HEK293 (cell line): ENCODE measurements around the gene EFCC1.

Experiments
- CTCF ChIA-PET: fragments of 350-600 bp; formaldehyde crosslinking; extraction: SDS; loops from one replicate; lab custom pipeline; 2021; ENCODE audit warnings: antibody characterized with exemption; lab: Yijun Ruan, JAX
- POLR2A ChIA-PET: fragments of 300-600 bp; formaldehyde crosslinking; extraction: SDS; loops from one replicate; lab custom pipeline; 2020; ENCODE audit warnings: antibody characterized with exemption, inconsistent platforms; lab: Yijun Ruan, JAX
- H3K27ac ChIP-seq: fragments of 200-500 bp; sonication (Bioruptor generic); 2 replicates; pipeline ENCODE4 v1.5.1; 2014; ENCODE audit warnings: low read depth, low read length, control low read depth, inconsistent platforms; ENCODE audit errors: extremely low read depth
- H3K36me3 ChIP-seq, 2 experiments: fragments of 200-500 bp in 1 of 2; sonication (Bioruptor generic) in 1 of 2; 1 replicate in 1 of 2; 2 replicates in 1 of 2; pipeline ENCODE4 v1.5.1; 2014 to 2017; ENCODE audit warnings: inconsistent platforms in 2 of 2, low read length in 2 of 2; ENCODE audit not compliant: control insufficient read depth in 2 of 2, insufficient read depth in 1 of 2
- H3K4me1 ChIP-seq: fragments of 200-500 bp; sonication (Bioruptor generic); 2 replicates; pipeline ENCODE4 v1.5.1; 2014; ENCODE audit warnings: mild to moderate bottlenecking, low read length, inconsistent platforms; ENCODE audit not compliant: control insufficient read depth, insufficient read depth
- H3K4me3 ChIP-seq: 2 replicates; pipeline ENCODE4 v1.5.1; 2011; ENCODE audit warnings: low read depth, mild to moderate bottlenecking, control low read depth, low read length, moderate library complexity
- H3K9me3 ChIP-seq: fragments of 200-500 bp; sonication (Bioruptor generic); 2 replicates; pipeline ENCODE4 v1.5.1; 2014; ENCODE audit warnings: low read depth, low read length, inconsistent platforms; ENCODE audit not compliant: control insufficient read depth, insufficient read depth
- GLI4 ChIP-seq: fragments of 450-650 bp; formaldehyde crosslinking; IDR thresholded peaks from 2 replicates; pipeline ENCODE4 v1.5.1; 2016; ENCODE audit warnings: missing biosample characterization, missing genetic modification characterization
- GLIS2 ChIP-seq: fragments of 450-650 bp; formaldehyde crosslinking; IDR thresholded peaks from 2 replicates; pipeline ENCODE4 v1.5.1; 2016; ENCODE audit warnings: missing biosample characterization, missing genetic modification characterization
- HIC1 ChIP-seq: fragments of 450-650 bp; formaldehyde crosslinking; IDR thresholded peaks from 2 replicates; pipeline ENCODE4 v1.5.1; 2016; ENCODE audit warnings: missing biosample characterization, missing genetic modification characterization
- IKZF3 ChIP-seq: fragments of 450-650 bp; IDR thresholded peaks from 2 replicates; pipeline ENCODE4 v1.5.0; 2018; ENCODE audit warnings: missing biosample characterization, mild to moderate bottlenecking, missing genetic modification characterization, moderate library complexity
- KLF17 ChIP-seq: fragments of 450-650 bp; formaldehyde crosslinking; IDR thresholded peaks from 2 replicates; pipeline ENCODE4 v1.5.1; 2016; ENCODE audit warnings: missing biosample characterization, missing genetic modification characterization
- KLF8 ChIP-seq: fragments of 450-650 bp; formaldehyde crosslinking; IDR thresholded peaks from 2 replicates; pipeline ENCODE4 v1.5.1; 2016; ENCODE audit warnings: missing biosample characterization, missing genetic modification characterization
- MZF1 ChIP-seq: fragments of 450-650 bp; formaldehyde crosslinking; IDR thresholded peaks from 2 replicates; pipeline ENCODE4 v1.5.1; 2017; ENCODE audit warnings: missing biosample characterization, missing genetic modification characterization, borderline replicate concordance
- SALL2 ChIP-seq: fragments of 450-650 bp; formaldehyde crosslinking; IDR thresholded peaks from 2 replicates; pipeline ENCODE4 v1.5.0; 2017; ENCODE audit warnings: missing biosample characterization, mild to moderate bottlenecking, missing genetic modification characterization, borderline replicate concordance
- SP7 ChIP-seq: fragments of 450-650 bp; formaldehyde crosslinking; IDR thresholded peaks from 2 replicates; pipeline ENCODE4 v1.5.1; 2016; ENCODE audit warnings: missing biosample characterization, missing genetic modification characterization
- ZBTB6 ChIP-seq: fragments of 450-650 bp; formaldehyde crosslinking; IDR thresholded peaks from 2 replicates; pipeline ENCODE4 v1.5.1; 2017; ENCODE audit warnings: missing biosample characterization, missing genetic modification characterization
- ZFP37 ChIP-seq: fragments of 450-650 bp; formaldehyde crosslinking; IDR thresholded peaks from 2 replicates; pipeline ENCODE4 v1.5.1; 2016; ENCODE audit warnings: missing biosample characterization, missing genetic modification characterization
- ZIC2 ChIP-seq: fragments of 450-650 bp; formaldehyde crosslinking; IDR thresholded peaks from 2 replicates; pipeline ENCODE4 v1.5.1; 2016; ENCODE audit warnings: missing biosample characterization, missing genetic modification characterization
- ZNF148 ChIP-seq: fragments of 450-650 bp; formaldehyde crosslinking; IDR thresholded peaks from 2 replicates; pipeline ENCODE4 v1.5.0; 2017; ENCODE audit warnings: missing biosample characterization, missing genetic modification characterization, borderline replicate concordance
- ZNF16 ChIP-seq: fragments of 450-650 bp; formaldehyde crosslinking; IDR thresholded peaks from 2 replicates; pipeline ENCODE4 v1.5.1; 2016; ENCODE audit warnings: low read depth, missing biosample characterization, missing genetic modification characterization
- ZNF239 ChIP-seq: fragments of 450-650 bp; formaldehyde crosslinking; IDR thresholded peaks from 2 replicates; pipeline ENCODE4 v1.5.1; 2016; ENCODE audit warnings: missing biosample characterization, missing genetic modification characterization
- ZNF24 ChIP-seq: fragments of 450-650 bp; formaldehyde crosslinking; IDR thresholded peaks from 2 replicates; pipeline ENCODE4 v1.5.1; 2016; ENCODE audit warnings: missing biosample characterization, missing genetic modification characterization
- ZNF311 ChIP-seq: fragments of 450-650 bp; formaldehyde crosslinking; IDR thresholded peaks from 2 replicates; pipeline ENCODE4 v1.5.1; 2017; ENCODE audit warnings: missing biosample characterization, missing genetic modification characterization, borderline replicate concordance
- ZNF354C ChIP-seq: fragments of 450-650 bp; formaldehyde crosslinking; IDR thresholded peaks from 2 replicates; pipeline ENCODE4 v1.5.1; 2016; ENCODE audit warnings: missing biosample characterization, missing genetic modification characterization, low read depth, borderline replicate concordance
- ZNF398 ChIP-seq: fragments of 450-650 bp; formaldehyde crosslinking; IDR thresholded peaks from 2 replicates; pipeline ENCODE4 v1.5.1; 2017; ENCODE audit warnings: missing biosample characterization, missing genetic modification characterization
- ZNF449 ChIP-seq: fragments of 450-650 bp; formaldehyde crosslinking; IDR thresholded peaks from 2 replicates; pipeline ENCODE4 v1.5.1; 2017; ENCODE audit warnings: missing biosample characterization, mild to moderate bottlenecking, missing genetic modification characterization, moderate library complexity
- ZNF473 ChIP-seq: fragments of 450-650 bp; formaldehyde crosslinking; IDR thresholded peaks from 2 replicates; pipeline ENCODE4 v1.5.1; 2017; ENCODE audit warnings: missing biosample characterization, missing genetic modification characterization
- ZNF561 ChIP-seq: fragments of 450-650 bp; IDR thresholded peaks from 2 replicates; pipeline ENCODE4 v1.5.1; 2018; ENCODE audit warnings: missing biosample characterization, missing genetic modification characterization, borderline replicate concordance
- ZNF623 ChIP-seq: fragments of 450-650 bp; formaldehyde crosslinking; IDR thresholded peaks from 2 replicates; pipeline ENCODE4 v1.5.1; 2016; ENCODE audit warnings: missing biosample characterization, missing genetic modification characterization
- ZNF692 ChIP-seq: fragments of 450-650 bp; formaldehyde crosslinking; IDR thresholded peaks from 2 replicates; pipeline ENCODE4 v1.5.1; 2016; ENCODE audit warnings: missing biosample characterization, missing genetic modification characterization

Gene EFCC1

GRCh38 chr3:128965280-128965679, 35.8 kb upstream of the EFCC1 start (continued):
- TF ChIP-seq ZNF398 (tag by site-specific recombination) (no peak), MZF1 (no peak), SP7 (tag by site-specific recombination) (no peak), ZNF16 (tag by site-specific recombination) (no peak)

- no peaks in the 10 kb centered on the region for H3K4me1 ChIP-seq
- no peak overlapping the region for H3K4me3 ChIP-seq
- no peaks in the 10 kb centered on the region for H3K36me3 ChIP-seq
- TF ChIP-seq ZNF148 (tag by site-specific recombination), result no peak
- TF ChIP-seq ZNF473, result no peak
- no peak for TF ChIP-seq ZFP37 (tag by site-specific recombination)
- TF ChIP-seq HIC1 (tag by site-specific recombination), result no peak
- TF ChIP-seq ZNF449 (tag by site-specific recombination), result no peak
- TF ChIP-seq ZBTB6 (tag by site-specific recombination), result no peak
- no peak for TF ChIP-seq KLF8 (tag by site-specific recombination)
- no peak for TF ChIP-seq KLF17
- TF ChIP-seq ZNF311 (tag by site-specific recombination), result no peak
- TF ChIP-seq ZNF561 (tag by site-specific recombination), result no peak
- TF ChIP-seq ZNF24 (tag by site-specific recombination), result no peak
- no peak for TF ChIP-seq SALL2 (tag by site-specific recombination)
- no peak for TF ChIP-seq ZNF623 (tag by site-specific recombination)
- no peak for TF ChIP-seq GLIS2 (tag by site-specific recombination)
- no peak for TF ChIP-seq ZNF239
- TF ChIP-seq ZIC2 (tag by site-specific recombination), result no peak
- TF ChIP-seq ZNF354C (tag by site-specific recombination), result no peak
- no peak for TF ChIP-seq IKZF3 (tag by site-specific recombination)
- TF ChIP-seq ZNF692 (tag by site-specific recombination), result no peak
- TF ChIP-seq GLI4 (tag by site-specific recombination), result no peak
- TF ChIP-seq, all 188 proteins: peak for 0
- Histone ChIP-seq H3K9me3 (no peaks in the 10 kb centered on the region), H3K27ac (no peak overlapping the region)
- POLR2A ChIA-PET, result no interaction called here
- CTCF ChIA-PET, result interaction anchor here (1.4 kb wide), 1 partner anchor 279 kb away, joined by 3 read pairs; no protein-coding TSS in a partner anchor
Measured at GRCh38 chr3:128965818-128966217, 35.3 kb upstream of the EFCC1 start.
